Activated B cell treated with CpG ODN at 0.5 μM for 24 hours (primary cell): ENCODE data around the gene ALDH3A1. TPM values are rescaled to one million over a fixed set of nuclear protein-coding genes. Genes with fewer than 3 reads are reported as not detected.

Experiments
- ATAC-seq: fragments of 200-7000 bp; cut with Tn5 transposase; one replicate; pipeline ENCODE4 v1.10.0; 2021; ENCODE audit warnings: low read depth, mild to moderate bottlenecking, moderate library complexity
- CTCF ChIA-PET: fragments of 350-600 bp; sonication (Branson Sonifier 250); formaldehyde crosslinking; loops from one replicate; lab custom pipeline; 2021; ENCODE audit warnings: antibody characterized with exemption; lab: Charles Lee
- POLR2A ChIA-PET: fragments of 350-600 bp; sonication (Branson Sonifier 250); formaldehyde crosslinking; loops from one replicate; lab custom pipeline; 2021; ENCODE audit warnings: antibody characterized with exemption; lab: Charles Lee
- DNase-seq: peaks from one replicate; pipeline ENCODE4 v3.0.0; 2022
- H3K27ac Mint-ChIP-seq: one replicate; pipeline ENCODE4 v1.8.0; 2020; ENCODE audit warnings: mixed read lengths
- H3K27me3 Mint-ChIP-seq: one replicate; pipeline ENCODE4 v1.8.0; 2021; ENCODE audit warnings: mixed read lengths
- H3K36me3 Mint-ChIP-seq: one replicate; pipeline ENCODE4 v1.8.0; 2021; ENCODE audit warnings: low read depth, mixed read lengths
- H3K4me1 Mint-ChIP-seq: one replicate; pipeline ENCODE4 v1.8.0; 2021; ENCODE audit warnings: mixed read lengths
- H3K4me3 Mint-ChIP-seq: one replicate; pipeline ENCODE4 v1.8.0; 2020; ENCODE audit warnings: mild to moderate bottlenecking, mixed read lengths
- H3K9me3 Mint-ChIP-seq: one replicate; pipeline ENCODE4 v1.8.0; 2020; ENCODE audit warnings: mixed read lengths
- CTCF ChIP-seq: fragments of 200-600 bp; IDR thresholded peaks from one replicate; pipeline ENCODE4 v1.8.0; 2022; ENCODE audit warnings: antibody characterized with exemption, mild to moderate bottlenecking
- intact Hi-C: fragments of 100-400 bp; cut with micrococcal nuclease; formaldehyde crosslinking; loops from one replicate; pipeline ENCODE4 v1.15.1; 2024
- total RNA-seq: library from RNA; stranded (reverse); gene quantifications from 2 replicates; pipeline ENCODE4 v1.2.3, GENCODE V29; 2022

ALDH3A1 gene
- total RNA-seq, 1 donor from 2014 or later = not detected

- ChIA-PET POLR2A (interaction anchor here (0.9 kb wide), 1 partner anchor 79 kb away, joined by 4 read pairs; the partner anchor contains the start of gene ALDH3A2), CTCF (interaction anchor here (0.9 kb wide), 1 partner anchor 17 kb away, joined by 4 read pairs; no protein-coding TSS in a partner anchor)
- no peak for ATAC-seq
- Mint-ChIP-seq H3K4me1 (peaks cover 14% of the 10 kb centered on the region), H3K27me3 (peaks cover 3% of the 10 kb centered on the region), H3K4me3 (no peak overlapping the region), H3K36me3 (no peaks in the 10 kb centered on the region), H3K27ac (no peak overlapping the region), H3K9me3 (no peaks in the 10 kb centered on the region)
- intact Hi-C loops = no loop called here
- DNase-seq = no peak
- no peak for TF ChIP-seq CTCF
Observed at GRCh38 chr17:19727501-19728078, 20.5 kb downstream of the ALDH3A1 start.

GRCh38 chr17:19726631-19727376 lies 21.3 kb downstream of the ALDH3A1 start:
- intact Hi-C loops = no loop called here
- Mint-ChIP-seq H3K9me3 (no peaks in the 10 kb centered on the region), H3K27me3 (peaks cover 3% of the 10 kb centered on the region), H3K4me3 (no peak overlapping the region), H3K4me1 (peaks cover 14% of the 10 kb centered on the region), H3K36me3 (no peaks in the 10 kb centered on the region), H3K27ac (no peak overlapping the region)
- ChIA-PET CTCF (no interaction called here), POLR2A (interaction anchor here (0.6 kb wide), 1 partner anchor 172 kb away, joined by 3 read pairs; no protein-coding TSS in a partner anchor)
- ATAC-seq (no peak), DNase-seq (no peak)
- no peak for TF ChIP-seq CTCF

GRCh38 chr17:19725486-19725885 lies 22.6 kb downstream of the ALDH3A1 start:
- no peak for TF ChIP-seq CTCF
- peak overlapping the region; percentile 67 for H3K4me3 Mint-ChIP-seq
- H3K36me3 Mint-ChIP-seq = no peaks in the 10 kb centered on the region
- DNase-seq (no peak), ATAC-seq (no peak)
- H3K4me1 Mint-ChIP-seq = peaks cover 14% of the 10 kb centered on the region
- no peak overlapping the region for H3K27ac Mint-ChIP-seq
- intact Hi-C loops = no loop called here
- POLR2A ChIA-PET = no interaction called here
- CTCF ChIA-PET = no interaction called here
- H3K9me3 Mint-ChIP-seq = no peaks in the 10 kb centered on the region
- H3K27me3 Mint-ChIP-seq = no peaks in the 10 kb centered on the region

- peak; percentile 42 for DNase-seq
- H3K27me3 Mint-ChIP-seq = peaks cover 3% of the 10 kb centered on the region
- intact Hi-C loops = no loop called here
- no peak for TF ChIP-seq CTCF
- ChIA-PET POLR2A (no interaction called here), CTCF (no interaction called here)
- H3K36me3 Mint-ChIP-seq = no peaks in the 10 kb centered on the region
- H3K4me1 Mint-ChIP-seq = peaks cover 14% of the 10 kb centered on the region
- H3K27ac Mint-ChIP-seq = peak overlapping the region; percentile 54
- no peaks in the 10 kb centered on the region for H3K9me3 Mint-ChIP-seq
- ATAC-seq = peak; percentile 86
- H3K4me3 Mint-ChIP-seq = peak overlapping the region; percentile 70
Observed at GRCh38 chr17:19724501-19725420, 23.3 kb downstream of the ALDH3A1 start.
